DMS53 treated with DMSO at 0.1 percent for 48 hours (cell line): Measurements from ENCODE around the gene C1orf105.
A peak's percentile ranks its signal among the peaks of the same experiment; 100 is the strongest.
"Not testable (repeated sequence)": the region's sequence is repeated elsewhere in the genome, so short reads cannot be mapped to it uniquely, and the experiment has no call there.

ENCODE experiments used
- DNase-seq: peaks from one replicate; lab custom pipeline; 2025; ENCODE audit not compliant: unreplicated experiment; lab: John Stamatoyannopoulos, UW

Gene C1orf105

GRCh38 chr1:172484252-172484651 is 63.8 kb downstream of the C1orf105 start:
- peak; percentile 89 for DNase-seq

GRCh38 chr1:172485626-172486025 is 65.1 kb downstream of the C1orf105 start:
- DNase-seq: no peak

GRCh38 chr1:172486805-172487454 is 66.4 kb downstream of the C1orf105 start:
- DNase-seq: no peak

- no peak for DNase-seq
These were observed 67.1 kb downstream of the C1orf105 start for GRCh38 chr1:172487550-172487949.

- no peak for DNase-seq
These were observed 67.9 kb downstream of the C1orf105 start for GRCh38 chr1:172488393-172488792.

GRCh38 chr1:172489847-172490246 is 69.4 kb downstream of the C1orf105 start:
- DNase-seq: no peak

- no peak for DNase-seq
These were observed 71.9 kb downstream of the C1orf105 start for GRCh38 chr1:172492421-172492820.

GRCh38 chr1:172494166-172494565 is 73.7 kb downstream of the C1orf105 start:
- no peak for DNase-seq

- not testable (repeated sequence) for DNase-seq
These were observed 75.6 kb downstream of the C1orf105 start for GRCh38 chr1:172496127-172496526.

GRCh38 chr1:172496678-172497077 is 76.2 kb downstream of the C1orf105 start:
- no peak for DNase-seq

- no peak for DNase-seq
These were observed 76.7 kb downstream of the C1orf105 start for GRCh38 chr1:172497230-172497629.

- DNase-seq: no peak
These were observed 78.4 kb downstream of the C1orf105 start for GRCh38 chr1:172498857-172499256.

GRCh38 chr1:172499636-172500141 is 79.2 kb downstream of the C1orf105 start:
- DNase-seq: peak; percentile 92

GRCh38 chr1:172500207-172500606 is 79.7 kb downstream of the C1orf105 start:
- no peak for DNase-seq

GRCh38 chr1:172507741-172508140 is 87.3 kb downstream of the C1orf105 start:
- no peak for DNase-seq

- no peak for DNase-seq
These were observed 90.0 kb downstream of the C1orf105 start for GRCh38 chr1:172510479-172510878.

GRCh38 chr1:172512591-172512990 is 92.1 kb downstream of the C1orf105 start:
- no peak for DNase-seq

- no peak for DNase-seq
These were observed 93.0 kb downstream of the C1orf105 start for GRCh38 chr1:172513479-172513878.

- DNase-seq: no peak
These were observed 93.6 kb downstream of the C1orf105 start for GRCh38 chr1:172514108-172514507.

GRCh38 chr1:172515436-172515835 is 95.0 kb downstream of the C1orf105 start:
- DNase-seq: no peak

- DNase-seq: no peak
These were observed 95.4 kb downstream of the C1orf105 start for GRCh38 chr1:172515927-172516326.

GRCh38 chr1:172517081-172517480 is 96.6 kb downstream of the C1orf105 start:
- no peak for DNase-seq

GRCh38 chr1:172517545-172517944 is 97.1 kb downstream of the C1orf105 start:
- DNase-seq: no peak
